ENCODE data around the gene OVAAL.

Gene OVAAL

GRCh38 chr1:180571832-180572636 lies 13.3 kb downstream of the OVAAL start:
- no peak for DNase-seq

- DNase-seq, result no peak
These were observed 14.0 kb downstream of the OVAAL start for GRCh38 chr1:180572760-180573159.

- no peak for DNase-seq
These were observed 15.4 kb downstream of the OVAAL start for GRCh38 chr1:180574031-180574713.

GRCh38 chr1:180577361-180577760 lies 18.6 kb downstream of the OVAAL start:
- no peak for DNase-seq

- DNase-seq, result no peak
These were observed 21.3 kb downstream of the OVAAL start for GRCh38 chr1:180579961-180580611.

- no peak for DNase-seq
These were observed 22.9 kb downstream of the OVAAL start for GRCh38 chr1:180581635-180582039.

GRCh38 chr1:180584869-180585268 lies 26.1 kb downstream of the OVAAL start:
- no peak for DNase-seq

- no peak for DNase-seq
These were observed 27.2 kb downstream of the OVAAL start for GRCh38 chr1:180585994-180586359.

- no peak for DNase-seq
These were observed 27.9 kb downstream of the OVAAL start for GRCh38 chr1:180586671-180587155.

GRCh38 chr1:180588121-180588520 lies 29.4 kb downstream of the OVAAL start:
- no peak for DNase-seq

GRCh38 chr1:180590889-180591288 lies 32.1 kb downstream of the OVAAL start:
- DNase-seq, result no peak

- no peak for DNase-seq
These were observed 34.6 kb downstream of the OVAAL start for GRCh38 chr1:180593382-180593781.

- no peak for DNase-seq
These were observed 36.0 kb downstream of the OVAAL start for GRCh38 chr1:180594723-180595122.

- no peak for DNase-seq
These were observed 37.2 kb downstream of the OVAAL start for GRCh38 chr1:180595966-180596365.

- no peak for DNase-seq
These were observed 38.8 kb downstream of the OVAAL start for GRCh38 chr1:180597520-180597919.

- DNase-seq, result no peak
These were observed 39.7 kb downstream of the OVAAL start for GRCh38 chr1:180598333-180598974.

- no peak for DNase-seq
These were observed 41.6 kb downstream of the OVAAL start for GRCh38 chr1:180600343-180600742.

- DNase-seq, result no peak
These were observed 42.7 kb downstream of the OVAAL start for GRCh38 chr1:180601512-180601911.

- no peak for DNase-seq
These were observed 44.6 kb downstream of the OVAAL start for GRCh38 chr1:180603223-180603849.

- no peak for DNase-seq
These were observed 45.1 kb downstream of the OVAAL start for GRCh38 chr1:180603850-180604226.

GRCh38 chr1:180606155-180606554 lies 47.4 kb downstream of the OVAAL start:
- no peak for DNase-seq

GRCh38 chr1:180609643-180610555 lies 51.1 kb downstream of the OVAAL start:
- DNase-seq, result no peak
